ENCODE data around the gene MGMT.

- TF ChIP-seq CTCF (IDR thresholded peaks at IDR 0.05; ENCODE audit: borderline replicate concordance, extremely low read depth, low read length, poor library complexity, severe bottlenecking) = no peak
- TF ChIP-seq EZH2 (IDR thresholded peaks at IDR 0.05; ENCODE audit: borderline replicate concordance, low read depth, low read length, severe bottlenecking) = no peak
Measured at GRCh38 chr10:129780901-129781795, 314.1 kb downstream of the MGMT start.
